ENCODE data around the gene KATNIP.
"Not testable (repeated sequence)": the region's sequence is repeated elsewhere in the genome, so short reads cannot be mapped to it uniquely, and the experiment has no call there.

The KATNIP gene

GRCh38 chr16:27564224-27564623 is 14.3 kb downstream of the KATNIP start:
- no peak overlapping the region for H3K27ac ChIP-seq
- TF ChIP-seq, protein P1, sequence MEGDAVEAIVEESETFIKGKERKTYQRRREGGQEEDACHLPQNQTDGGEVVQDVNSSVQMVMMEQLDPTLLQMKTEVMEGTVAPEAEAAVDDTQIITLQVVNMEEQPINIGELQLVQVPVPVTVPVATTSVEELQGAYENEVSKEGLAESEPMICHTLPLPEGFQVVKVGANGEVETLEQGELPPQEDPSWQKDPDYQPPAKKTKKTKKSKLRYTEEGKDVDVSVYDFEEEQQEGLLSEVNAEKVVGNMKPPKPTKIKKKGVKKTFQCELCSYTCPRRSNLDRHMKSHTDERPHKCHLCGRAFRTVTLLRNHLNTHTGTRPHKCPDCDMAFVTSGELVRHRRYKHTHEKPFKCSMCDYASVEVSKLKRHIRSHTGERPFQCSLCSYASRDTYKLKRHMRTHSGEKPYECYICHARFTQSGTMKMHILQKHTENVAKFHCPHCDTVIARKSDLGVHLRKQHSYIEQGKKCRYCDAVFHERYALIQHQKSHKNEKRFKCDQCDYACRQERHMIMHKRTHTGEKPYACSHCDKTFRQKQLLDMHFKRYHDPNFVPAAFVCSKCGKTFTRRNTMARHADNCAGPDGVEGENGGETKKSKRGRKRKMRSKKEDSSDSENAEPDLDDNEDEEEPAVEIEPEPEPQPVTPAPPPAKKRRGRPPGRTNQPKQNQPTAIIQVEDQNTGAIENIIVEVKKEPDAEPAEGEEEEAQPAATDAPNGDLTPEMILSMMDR (IDR thresholded peaks at IDR 0.05): no peak
- TF ChIP-seq ZFX (IDR thresholded peaks at IDR 0.05; ENCODE audit: borderline replicate concordance): no peak

DNA sequence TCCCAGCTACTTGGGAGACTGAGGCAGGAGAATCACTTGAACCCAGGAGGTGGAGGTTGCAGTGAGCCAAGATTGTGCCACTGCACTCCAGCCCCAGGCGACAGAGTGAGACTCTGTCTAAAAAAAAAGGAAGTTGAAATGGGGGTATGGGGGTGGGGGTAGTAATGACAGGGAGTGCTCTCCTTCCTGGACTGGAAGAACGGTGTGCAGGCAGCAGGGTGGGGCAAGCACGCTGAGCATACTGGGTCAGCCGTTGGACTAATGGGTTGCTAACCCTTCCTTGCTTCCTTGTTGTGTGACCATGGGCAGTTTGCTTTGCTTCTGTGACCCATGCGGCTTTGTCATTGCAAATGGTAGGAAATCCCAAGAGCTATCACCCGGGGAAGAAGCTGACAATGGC is 16.5 kb downstream of the KATNIP start:
- no peak overlapping the region for H3K27ac ChIP-seq
- TF ChIP-seq, protein P1 (IDR thresholded peaks at IDR 0.05): no peak
- no peak for TF ChIP-seq ZFX (IDR thresholded peaks at IDR 0.05; ENCODE audit: borderline replicate concordance)

GRCh38 chr16:27568077-27568476 is 18.1 kb downstream of the KATNIP start:
- TF ChIP-seq, protein P1 (IDR thresholded peaks at IDR 0.05): no peak
- no peak for TF ChIP-seq ZFX (IDR thresholded peaks at IDR 0.05; ENCODE audit: borderline replicate concordance)
- no peak overlapping the region for H3K27ac ChIP-seq

- H3K27ac ChIP-seq: not testable (repeated sequence)
Observed at GRCh38 chr16:27570986-27571385, 21.0 kb downstream of the KATNIP start.

DNA sequence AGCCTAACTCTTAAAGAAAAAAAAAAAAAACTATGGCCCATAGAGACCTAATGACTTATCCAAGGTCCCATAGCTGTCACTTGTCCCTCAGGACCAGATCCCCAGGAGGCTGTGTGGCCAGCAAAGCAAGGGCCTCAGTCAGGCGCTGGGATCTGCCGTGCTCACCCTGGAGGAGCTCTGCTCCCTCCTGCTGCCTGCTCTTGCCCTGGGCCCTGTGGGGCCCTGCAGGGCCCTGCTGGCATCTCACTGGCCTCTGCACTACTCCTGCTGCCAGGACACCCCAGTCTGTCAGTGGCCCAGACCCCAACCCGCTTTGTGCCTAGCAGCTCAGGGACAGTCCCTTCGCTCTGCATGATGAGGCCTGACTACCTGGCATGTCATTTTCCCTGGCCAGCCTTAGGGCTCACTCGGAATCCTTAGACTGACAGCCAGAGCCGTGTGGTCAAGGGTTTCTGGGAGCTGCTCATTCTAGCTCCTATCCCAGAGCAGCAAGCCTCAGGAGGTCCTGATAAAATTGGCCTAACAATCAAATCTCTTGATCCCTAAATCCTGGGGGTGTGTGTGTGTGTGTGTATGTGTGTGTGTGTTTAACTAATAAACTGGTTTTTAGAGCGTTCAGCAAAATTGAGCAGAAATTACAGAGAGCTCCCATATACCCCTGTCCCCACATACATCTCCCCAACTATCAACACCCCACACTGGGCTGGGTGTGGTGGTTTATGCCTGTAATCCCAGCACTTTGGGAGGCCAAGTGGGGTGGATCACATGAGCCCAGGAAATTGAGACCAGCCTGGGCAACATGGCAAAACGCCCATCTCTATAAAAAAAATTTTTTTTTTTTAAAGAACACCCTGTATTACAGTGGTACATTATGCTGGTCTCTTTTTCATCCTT is 21.7 kb downstream of the KATNIP start:
- TF ChIP-seq ZFX (IDR thresholded peaks at IDR 0.05; ENCODE audit: borderline replicate concordance): no peak
- TF ChIP-seq, protein P1 (IDR thresholded peaks at IDR 0.05): no peak
- H3K27ac ChIP-seq: no peak overlapping the region

DNA sequence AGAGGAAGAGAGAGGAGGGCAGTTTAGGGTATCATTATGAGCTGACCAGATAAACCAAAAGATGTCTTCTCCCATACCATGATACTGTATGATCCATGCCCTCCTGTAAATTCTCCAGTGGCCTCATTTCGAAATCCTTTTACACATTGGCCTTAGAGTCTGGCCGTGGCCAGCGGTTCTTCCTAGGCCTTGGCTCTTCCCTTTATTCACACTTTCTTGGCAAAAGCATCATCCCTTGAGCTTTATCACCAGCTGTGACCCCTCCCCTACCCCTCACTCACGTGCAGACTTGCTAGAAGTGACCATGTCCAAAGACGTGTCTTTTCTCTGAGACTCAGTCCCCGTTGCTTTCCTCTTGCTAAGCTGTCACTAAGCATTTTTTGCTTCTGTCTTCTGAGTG is 22.8 kb downstream of the KATNIP start:
- no peak for TF ChIP-seq ZFX (IDR thresholded peaks at IDR 0.05; ENCODE audit: borderline replicate concordance)
- TF ChIP-seq, protein P1 (IDR thresholded peaks at IDR 0.05): no peak
- H3K27ac ChIP-seq: no peak overlapping the region

GRCh38 chr16:27576729-27577128 is 26.8 kb downstream of the KATNIP start:
- no peak overlapping the region for H3K27ac ChIP-seq
- TF ChIP-seq, protein P1 (IDR thresholded peaks at IDR 0.05): no peak
- no peak for TF ChIP-seq ZFX (IDR thresholded peaks at IDR 0.05; ENCODE audit: borderline replicate concordance)

Data from 22Rv1 (cell line).